Lung (tissue), 12 donors: ENCODE results near the gene RIN3. TPM values are rescaled to one million over a fixed set of nuclear protein-coding genes. Genes with fewer than 3 reads are reported as not detected.
A peak's percentile ranks its signal among the peaks of the same experiment; 100 is the strongest.

Experiments used
- ATAC-seq: fragments of 200-7000 bp; cut with Tn5 transposase; one replicate; pipeline ENCODE4 v1.9.1; 2020; ENCODE audit warnings: moderate number of reproducible peaks; ENCODE audit not compliant: insufficient read depth, low FRiP score
- DNase-seq, 3 donors: peaks; one replicate each; pipeline ENCODE4 v3.0.0-alpha.2; 2013 to 2017
- H3K27ac ChIP-seq, 2 donors: one replicate each; pipeline ENCODE4 v1.5.1; 2013; ENCODE audit warnings: mild to moderate bottlenecking in 2 of 2, moderate library complexity in 2 of 2, control low read depth in 1 of 2, inconsistent platforms in 1 of 2, low read depth in 1 of 2, low read length in 1 of 2
- H3K27me3 ChIP-seq, 3 donors: one replicate each; pipeline ENCODE4 v1.5.1; 2013; ENCODE audit warnings: low read length in 2 of 3; ENCODE audit not compliant: control insufficient read depth in 3 of 3, insufficient read depth in 3 of 3
- H3K36me3 ChIP-seq, 4 donors: one replicate each; pipeline ENCODE4 v1.5.1; 2013; ENCODE audit warnings: low read length in 4 of 4, mild to moderate bottlenecking in 1 of 4, moderate library complexity in 1 of 4; ENCODE audit not compliant: control insufficient read depth in 4 of 4, insufficient read depth in 4 of 4
- H3K4me1 ChIP-seq, 5 donors: one replicate each; pipeline ENCODE4 v1.5.1; 2013; ENCODE audit warnings: low read length in 5 of 5, mild to moderate bottlenecking in 2 of 5, moderate library complexity in 1 of 5; ENCODE audit not compliant: control insufficient read depth in 5 of 5, insufficient read depth in 5 of 5
- H3K4me3 ChIP-seq: one replicate; pipeline ENCODE4 v1.5.1; 2013; ENCODE audit warnings: mild to moderate bottlenecking, control low read depth, moderate library complexity
- H3K9ac ChIP-seq, 2 donors: one replicate each; pipeline ENCODE4 v1.5.1; 2013; ENCODE audit warnings: low read length in 2 of 2, control low read depth in 1 of 2; ENCODE audit not compliant: insufficient read depth in 1 of 2
- H3K9me3 ChIP-seq, 4 donors: one replicate each; pipeline ENCODE4 v1.5.1; 2013; ENCODE audit warnings: low read length in 3 of 4, mild to moderate bottlenecking in 1 of 4, moderate library complexity in 1 of 4; ENCODE audit not compliant: control insufficient read depth in 4 of 4, insufficient read depth in 3 of 4
- CTCF ChIP-seq: IDR thresholded peaks from 2 replicates; pipeline ENCODE4 v1.5.1; 2012; ENCODE audit warnings: mild to moderate bottlenecking; ENCODE audit errors: control extremely low read depth, extremely low read depth
- WGBS, 2 donors: extraction: QIAGEN DNeasy Blood & Tissue Kit; methylation state at CpG; one replicate each; pipeline ENCODE4 v1.1.7; 2013; 5-methylcytosine and 5-hydroxymethylcytosine counted together
- polyA plus RNA-seq, 2 donors: library from polyadenylated mRNA; stranded (reverse); fragments of 200-250 nt; gene quantifications; one replicate each; pipeline ENCODE4 v1.2.1, GENCODE V29; 2013
- total RNA-seq, 2 donors: library from RNA; depleted of rRNA in 1 of 2; stranded (reverse); fragments of >200 nt in 1 of 2; gene quantifications; one replicate each; pipeline ENCODE4 v1.2.1, GENCODE V29; 2014 to 2021
- donor health status: control.
- donor health status: control.
- donor health status: Bipolar disorder and iron deficiency.
- donor health status: healthy.
- donor health status: DM: yes; HTN: yes; CAD: no.

RIN3 gene
- total and polyA plus RNA-seq, 4 donors: 19.3 to 55.5 (median 40.2) TPM

GRCh38 chr14:92728759-92729364 lies 215.3 kb downstream of the RIN3 start:
- Histone ChIP-seq H3K4me3 (no peak overlapping the region), H3K27ac (peak overlapping the region in 1 of 2 donors; percentile 48), H3K27me3 (no peaks in the 10 kb centered on the region), H3K4me1 (peaks cover 0 to 26% (median 0%) of the 10 kb centered on the region in 5 donors), H3K9ac (no peak overlapping the region), H3K36me3 (peaks cover 0 to 17% (median 13%) of the 10 kb centered on the region in 4 donors), H3K9me3 (peaks cover 0 to 2% (median 1%) of the 10 kb centered on the region in 4 donors)
- TF ChIP-seq CTCF: no peak
- no peak for ATAC-seq
- no peak for DNase-seq
- 56 to 71% methylated on average over 8 of the region's 8 CpGs for WGBS, 2 donors

- Histone ChIP-seq H3K4me1 (peaks cover 0 to 21% (median 0%) of the 10 kb centered on the region in 5 donors), H3K9ac (no peak overlapping the region), H3K4me3 (no peak overlapping the region), H3K27ac (peak overlapping the region in 1 of 2 donors; percentile 11), H3K27me3 (no peaks in the 10 kb centered on the region), H3K9me3 (peaks cover 0 to 2% (median 1%) of the 10 kb centered on the region in 4 donors), H3K36me3 (peaks cover 0 to 17% (median 14%) of the 10 kb centered on the region in 4 donors)
- ATAC-seq: no peak
- no peak for DNase-seq
- TF ChIP-seq CTCF: no peak
- WGBS, 2 donors: 49 to 60% methylated on average over 14 of the region's 14 CpGs
Measured at GRCh38 chr14:92729634-92730358, 216.2 kb downstream of the RIN3 start.

GRCh38 chr14:92731622-92732115 lies 218.1 kb downstream of the RIN3 start:
- peaks cover 0 to 16% (median 0%) of the 10 kb centered on the region in 5 donors for H3K4me1 ChIP-seq
- ATAC-seq (no peak), DNase-seq (no peak)
- H3K9ac ChIP-seq: no peak overlapping the region
- 94 to 95% methylated on average over 3 of the region's 3 CpGs for WGBS, 2 donors
- H3K27me3 ChIP-seq: no peaks in the 10 kb centered on the region
- peaks cover 0 to 2% (median 1%) of the 10 kb centered on the region in 4 donors for H3K9me3 ChIP-seq
- H3K27ac ChIP-seq: peak overlapping the region in 1 of 2 donors; percentile 3
- no peak for TF ChIP-seq CTCF
- H3K36me3 ChIP-seq: peaks cover 0 to 17% (median 14%) of the 10 kb centered on the region in 4 donors
- H3K4me3 ChIP-seq: no peak overlapping the region
